Skeletal muscle tissue (tissue), 4 donors: ENCODE measurements around the gene EMC1. TPM values are rescaled to one million over a fixed set of nuclear protein-coding genes. Genes with fewer than 3 reads are reported as not detected.
"Not testable (repeated sequence)": the region's sequence is repeated elsewhere in the genome, so short reads cannot be mapped to it uniquely, and the experiment has no call there.

Source experiments
- H3K27ac ChIP-seq: one replicate; pipeline ENCODE4 v1.7.0; 2013; ENCODE audit warnings: mild to moderate bottlenecking, low read depth, low read length, inconsistent platforms
- H3K27me3 ChIP-seq, 3 donors: one replicate each; pipeline ENCODE4 v1.7.0; 2013; ENCODE audit warnings: low read length in 3 of 3; ENCODE audit not compliant: control insufficient read depth in 3 of 3, insufficient read depth in 3 of 3
- H3K36me3 ChIP-seq, 3 donors: one replicate each; pipeline ENCODE4 v1.7.0; 2013; ENCODE audit warnings: low read length in 3 of 3; ENCODE audit not compliant: control insufficient read depth in 3 of 3, insufficient read depth in 3 of 3
- H3K4me1 ChIP-seq, 3 donors: one replicate each; pipeline ENCODE4 v1.7.0; 2013; ENCODE audit warnings: low read length in 3 of 3, mild to moderate bottlenecking in 3 of 3; ENCODE audit not compliant: control insufficient read depth in 3 of 3, insufficient read depth in 3 of 3
- H3K4me3 ChIP-seq, 3 donors: one replicate each; pipeline ENCODE4 v1.7.0; 2013; ENCODE audit warnings: low read length in 3 of 3
- H3K9ac ChIP-seq, 3 donors: one replicate each; pipeline ENCODE4 v1.7.0; 2013; ENCODE audit warnings: low read length in 3 of 3, mild to moderate bottlenecking in 3 of 3, moderate library complexity in 2 of 3, low read depth in 1 of 3
- H3K9me3 ChIP-seq, 3 donors: one replicate each; pipeline ENCODE4 v1.7.0; 2013; ENCODE audit warnings: low read length in 3 of 3; ENCODE audit not compliant: control insufficient read depth in 3 of 3
- total RNA-seq: library from RNA; depleted of rRNA; stranded (reverse); fragments of >200 nt; gene quantifications from one replicate; pipeline ENCODE4 v1.2.3, GENCODE V29; 2014
- donor health status: Osteomylitis.

The EMC1 gene
- total RNA-seq, 1 donor from 2014 or later, result 36.5 TPM

DNA sequence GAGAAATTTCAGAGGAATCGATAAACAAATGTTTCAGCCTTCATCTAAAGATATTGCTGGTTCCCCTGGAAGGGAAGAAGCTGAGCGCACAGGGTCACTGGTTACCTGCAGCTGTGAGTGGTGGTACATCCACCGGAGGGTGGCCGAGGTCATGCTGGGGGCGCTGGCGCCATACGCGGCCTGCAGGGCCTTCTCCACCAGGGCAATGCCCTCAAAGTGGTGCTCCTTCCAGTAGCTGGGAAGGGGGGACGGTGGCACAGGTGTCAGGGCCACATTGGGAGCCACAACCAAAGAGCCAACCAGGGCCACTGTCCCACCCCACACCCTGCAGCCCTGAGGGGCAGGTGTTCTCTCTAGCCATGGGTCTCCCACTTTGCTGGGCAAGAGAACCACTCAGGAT, 32.6 kb upstream of the EMC1 start:
- Histone ChIP-seq H3K27me3 (no peaks in the 10 kb centered on the region), H3K36me3 (peaks cover 0 to 4% (median 0%) of the 10 kb centered on the region in 3 donors), H3K9me3 (no peaks in the 10 kb centered on the region), H3K4me1 (peaks cover 2 to 3% (median 2%) of the 10 kb centered on the region in 3 donors), H3K4me3 (no peak overlapping the region), H3K9ac (no peak overlapping the region), H3K27ac (no peak overlapping the region)

DNA sequence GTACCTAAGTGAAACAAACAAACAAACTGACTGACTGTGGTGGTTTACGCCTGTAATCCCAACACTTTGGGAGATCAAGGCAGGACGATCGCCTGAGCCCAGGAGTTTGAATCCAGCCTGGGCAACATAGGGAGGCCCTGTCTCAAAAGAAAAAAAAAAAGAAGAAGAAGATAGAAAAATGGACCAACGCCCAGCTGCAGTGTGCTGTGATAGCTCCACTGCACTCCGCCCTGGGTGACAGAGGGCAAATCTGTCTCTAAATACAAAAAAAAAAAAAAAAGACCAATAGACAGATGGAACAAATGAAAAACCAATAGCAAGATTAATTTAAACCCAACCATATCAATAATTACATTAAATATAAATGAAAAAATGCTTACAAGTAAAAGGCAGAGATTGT, 23.3 kb upstream of the EMC1 start:
- Histone ChIP-seq H3K4me1 (no peaks in the 10 kb centered on the region), H3K27ac (no peak overlapping the region), H3K4me3 (no peak overlapping the region), H3K9ac (no peak overlapping the region), H3K27me3 (peaks cover 0 to 5% (median 4%) of the 10 kb centered on the region in 3 donors), H3K9me3 (no peaks in the 10 kb centered on the region), H3K36me3 (no peaks in the 10 kb centered on the region)

DNA sequence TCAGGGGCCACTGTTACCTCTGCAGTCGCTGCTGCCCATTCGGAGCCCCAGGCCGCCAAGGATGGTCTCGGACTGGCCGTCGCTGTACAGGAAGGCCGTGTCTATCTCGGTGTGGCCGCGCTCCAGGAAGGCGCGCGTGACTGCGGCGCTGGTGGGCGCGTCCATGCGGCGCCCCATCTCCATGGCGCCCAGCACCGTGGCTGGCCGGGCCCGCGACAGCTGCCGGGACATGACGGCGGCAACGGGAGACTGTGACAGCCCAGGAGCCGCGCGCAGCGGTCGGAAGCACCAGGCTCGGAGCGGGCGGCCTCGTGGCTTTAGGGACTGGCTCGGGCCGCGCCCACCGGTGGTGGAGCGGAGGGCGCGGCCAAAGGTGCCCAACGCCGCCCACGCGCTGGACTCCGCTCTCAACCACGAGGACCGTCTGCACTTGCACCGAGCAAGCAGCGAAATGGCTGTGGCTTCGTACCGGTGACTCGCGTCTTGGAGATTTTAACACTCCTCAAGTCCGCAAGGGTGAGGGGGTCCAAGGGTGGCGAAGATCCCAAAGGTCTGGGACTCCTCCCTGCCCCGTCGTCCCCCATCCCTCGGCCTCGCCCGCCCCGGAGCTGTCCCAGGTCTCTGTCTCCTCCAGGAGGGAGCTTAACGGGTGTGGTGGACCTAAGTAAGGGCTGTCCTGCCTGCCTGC, 22.7 kb upstream of the EMC1 start:
- not testable (repeated sequence) for H3K36me3 ChIP-seq, H3K9me3 ChIP-seq, H3K4me3 ChIP-seq, H3K4me1 ChIP-seq, H3K9ac ChIP-seq, H3K27ac ChIP-seq, H3K27me3 ChIP-seq

DNA sequence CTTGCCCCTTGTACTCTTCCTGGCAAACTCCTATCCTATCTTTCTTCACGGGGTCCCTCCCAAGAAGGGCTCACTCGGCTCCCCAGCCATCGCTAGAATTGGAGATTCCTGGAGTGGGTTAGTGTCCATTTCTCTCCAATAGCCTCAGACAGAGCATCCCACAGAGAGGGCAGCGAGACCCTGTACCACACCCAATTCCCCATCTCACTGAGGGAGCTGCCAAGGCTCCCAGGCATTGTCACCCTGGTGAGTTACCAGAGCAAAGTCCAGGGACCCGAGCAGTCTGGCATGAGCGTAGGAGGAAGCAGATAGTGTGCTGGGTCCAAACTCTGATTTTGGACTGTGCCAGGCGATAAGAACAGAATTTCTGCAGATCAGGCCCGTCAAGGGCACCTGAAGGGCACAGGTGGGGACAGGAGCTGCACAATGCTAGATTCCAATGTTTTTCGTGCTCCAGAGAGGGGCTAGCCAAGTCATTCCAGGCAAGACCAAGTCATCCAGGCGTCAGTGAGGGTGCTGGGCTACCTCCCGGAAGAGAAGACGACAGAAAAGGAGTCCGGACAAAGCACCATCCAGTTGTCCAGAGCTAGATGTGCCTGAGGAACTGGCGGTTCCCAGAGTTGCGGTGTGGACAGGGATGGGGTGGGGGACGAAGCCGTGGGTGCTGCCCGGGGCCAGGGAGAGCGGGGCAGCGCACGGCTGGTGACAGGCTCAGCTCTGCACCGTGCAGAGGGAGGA, 22.0 kb upstream of the EMC1 start:
- no peaks in the 10 kb centered on the region for H3K4me1 ChIP-seq
- peaks cover 0 to 5% (median 4%) of the 10 kb centered on the region in 3 donors for H3K27me3 ChIP-seq
- no peak overlapping the region for H3K9ac ChIP-seq
- H3K27ac ChIP-seq, result no peak overlapping the region
- no peaks in the 10 kb centered on the region for H3K36me3 ChIP-seq
- no peaks in the 10 kb centered on the region for H3K9me3 ChIP-seq
- H3K4me3 ChIP-seq, result no peak overlapping the region

DNA sequence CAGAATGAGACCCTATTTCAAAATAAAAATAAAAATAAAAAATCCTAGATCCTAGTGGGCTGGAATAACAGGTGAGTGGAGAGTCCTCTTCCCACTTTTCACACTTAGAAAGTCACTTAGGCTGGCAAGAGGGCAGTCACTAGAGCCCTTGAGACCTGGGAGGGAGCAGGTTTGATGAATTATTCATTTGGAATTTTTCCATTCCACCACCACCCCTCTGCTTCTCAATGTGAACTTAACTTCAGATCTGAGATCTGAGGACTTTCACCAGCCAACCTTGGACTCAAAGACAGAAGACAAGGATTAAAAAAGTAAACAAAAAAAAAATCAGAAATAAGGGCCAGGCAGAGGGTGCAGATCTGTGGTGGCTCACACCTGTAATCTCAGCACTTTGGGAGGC, 20.7 kb upstream of the EMC1 start:
- H3K27ac ChIP-seq, result no peak overlapping the region
- no peak overlapping the region for H3K9ac ChIP-seq
- H3K4me3 ChIP-seq, result no peak overlapping the region
- no peaks in the 10 kb centered on the region for H3K9me3 ChIP-seq
- no peaks in the 10 kb centered on the region for H3K4me1 ChIP-seq
- peaks cover 0 to 5% (median 4%) of the 10 kb centered on the region in 3 donors for H3K27me3 ChIP-seq
- H3K36me3 ChIP-seq, result no peaks in the 10 kb centered on the region

DNA sequence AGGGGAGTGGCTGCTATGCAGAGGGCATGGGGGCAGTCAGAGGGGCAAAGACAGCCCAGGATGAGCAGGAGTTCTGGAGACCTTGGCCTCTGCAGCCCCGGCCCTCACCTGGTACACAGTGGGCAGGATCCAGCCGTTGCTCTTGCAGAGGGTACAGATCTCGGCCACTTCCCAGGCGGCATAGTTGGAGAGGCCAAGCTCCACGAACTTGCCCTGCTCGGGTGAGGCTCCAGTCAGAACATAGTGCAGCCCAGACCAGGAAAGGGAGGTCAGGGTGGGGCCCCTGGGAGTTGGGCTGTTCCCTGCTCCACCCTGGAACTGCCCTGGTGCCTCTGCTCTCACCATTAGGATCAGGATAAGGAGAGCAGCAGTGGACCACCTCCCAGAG, 19.0 kb upstream of the EMC1 start:
- not testable (repeated sequence) for H3K9ac ChIP-seq, H3K9me3 ChIP-seq, H3K4me3 ChIP-seq, H3K27ac ChIP-seq, H3K4me1 ChIP-seq, H3K27me3 ChIP-seq, H3K36me3 ChIP-seq

DNA sequence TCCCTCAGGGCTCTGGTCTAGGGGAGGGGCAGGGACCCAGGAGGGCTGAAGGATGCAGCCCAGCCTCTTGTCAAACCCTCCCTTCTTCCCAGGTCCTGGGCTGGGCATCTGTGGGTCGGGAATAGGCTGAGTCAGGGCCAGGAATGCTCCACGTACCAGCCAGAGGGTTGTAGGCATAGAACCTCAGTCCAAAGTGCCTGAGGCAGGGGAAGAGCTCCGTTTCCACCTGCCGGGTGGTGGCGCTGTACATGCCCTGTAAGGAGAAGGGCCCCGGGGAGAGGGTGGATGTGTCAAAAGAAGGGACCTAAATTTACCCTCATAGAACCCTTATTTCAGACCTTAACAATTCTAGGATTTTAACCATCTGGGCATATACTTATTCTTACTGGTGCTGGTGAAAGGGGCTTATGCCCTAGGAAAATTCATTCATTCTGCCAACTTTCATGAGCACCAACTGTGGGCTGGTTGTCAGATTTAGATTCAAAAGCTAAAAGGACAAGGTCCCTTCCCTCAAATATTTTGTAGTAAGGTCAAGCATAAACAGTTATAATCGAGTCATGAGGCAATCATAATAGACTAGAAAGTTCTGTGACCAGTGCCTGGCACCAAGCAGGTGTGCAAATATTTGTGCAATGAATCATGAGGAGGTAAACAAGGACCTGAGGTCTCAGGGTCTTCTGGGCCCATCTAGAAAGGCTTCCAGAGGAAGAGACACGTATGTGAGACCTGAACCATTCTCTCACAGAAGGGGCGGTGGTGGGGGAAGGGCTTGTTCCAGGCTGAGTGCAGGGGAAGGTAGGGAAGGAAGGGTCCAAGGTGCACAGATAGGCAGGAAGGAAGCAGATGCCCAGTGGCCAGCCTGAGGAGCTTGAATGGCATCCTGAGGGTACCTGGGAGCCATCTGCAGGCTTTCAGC, 18.4 kb upstream of the EMC1 start:
- not testable (repeated sequence) for H3K36me3 ChIP-seq, H3K27me3 ChIP-seq, H3K4me3 ChIP-seq, H3K4me1 ChIP-seq, H3K27ac ChIP-seq, H3K9ac ChIP-seq, H3K9me3 ChIP-seq

DNA sequence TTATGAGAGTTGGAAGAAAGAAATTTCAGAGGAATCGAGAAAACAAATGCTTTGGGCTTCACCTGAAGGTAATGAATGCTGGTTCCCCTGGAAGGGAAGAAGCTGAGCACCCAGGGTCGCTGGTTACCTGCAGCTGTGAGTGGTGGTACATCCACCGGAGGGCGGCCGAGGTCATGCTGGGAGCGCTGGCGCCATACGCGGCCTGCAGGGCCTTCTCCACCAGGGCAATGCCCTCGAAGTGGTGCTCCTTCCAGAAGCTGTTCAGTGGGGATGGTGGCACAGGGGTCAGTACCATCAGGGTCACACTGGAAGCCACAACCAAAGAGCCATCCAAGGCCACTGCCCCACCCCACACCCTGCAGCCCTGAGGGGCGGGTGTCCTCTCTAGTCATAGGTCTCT, 17.1 kb upstream of the EMC1 start:
- H3K4me3 ChIP-seq, result no peak overlapping the region
- no peaks in the 10 kb centered on the region for H3K9me3 ChIP-seq
- H3K9ac ChIP-seq, result no peak overlapping the region
- no peaks in the 10 kb centered on the region for H3K4me1 ChIP-seq
- H3K36me3 ChIP-seq, result no peaks in the 10 kb centered on the region
- peaks cover 0 to 2% (median 0%) of the 10 kb centered on the region in 3 donors for H3K27me3 ChIP-seq
- H3K27ac ChIP-seq, result no peak overlapping the region

DNA sequence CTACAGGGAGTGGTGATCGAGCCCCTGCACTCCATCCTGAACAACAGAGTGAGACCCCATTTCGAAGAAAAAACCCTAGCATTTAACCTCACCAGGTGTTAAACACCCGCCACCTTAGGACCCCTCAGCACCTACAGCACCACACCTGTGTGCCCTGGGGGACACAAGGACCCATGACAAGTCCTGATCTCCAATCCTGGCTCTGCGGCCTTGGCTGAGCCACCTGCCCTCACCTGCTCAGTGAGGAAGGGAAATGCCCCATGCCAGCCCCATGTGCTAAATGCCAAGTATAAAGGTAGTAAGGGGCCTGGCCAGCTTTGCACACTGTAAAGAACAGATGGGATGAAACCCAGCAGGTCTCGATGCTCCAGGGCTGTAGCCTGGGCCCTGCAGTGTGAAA, 11.4 kb upstream of the EMC1 start:
- Histone ChIP-seq H3K36me3 (peaks cover 23 to 28% (median 26%) of the 10 kb centered on the region in 3 donors), H3K9ac (peak overlapping the region in 1 of 3 donors; percentile 27), H3K4me3 (no peak overlapping the region), H3K27me3 (no peaks in the 10 kb centered on the region), H3K27ac (no peak overlapping the region), H3K9me3 (no peaks in the 10 kb centered on the region), H3K4me1 (no peaks in the 10 kb centered on the region)

DNA sequence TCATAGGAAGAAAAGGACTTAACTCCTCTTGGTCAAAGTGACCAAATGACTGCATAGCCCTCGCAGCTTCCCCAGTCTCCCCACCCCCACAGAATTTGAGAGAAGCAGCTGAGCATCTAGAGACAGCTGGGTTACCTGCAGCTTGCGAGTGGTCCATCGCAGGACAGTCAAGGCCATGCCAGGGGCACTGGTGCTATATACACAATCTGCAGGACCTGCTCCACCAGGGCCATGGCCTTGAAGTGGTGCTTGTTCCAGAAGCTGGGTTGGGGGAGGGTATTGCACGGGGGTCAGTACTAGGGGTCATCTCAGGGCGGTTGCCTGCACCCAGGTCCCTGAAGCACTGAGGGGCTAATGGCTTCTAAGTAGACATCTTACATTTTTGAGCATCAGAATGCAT, 10.7 kb upstream of the EMC1 start:
- H3K9ac ChIP-seq, result no peak overlapping the region
- H3K9me3 ChIP-seq, result no peaks in the 10 kb centered on the region
- peaks cover 30 to 35% (median 32%) of the 10 kb centered on the region in 3 donors for H3K36me3 ChIP-seq
- H3K27ac ChIP-seq, result no peak overlapping the region
- no peaks in the 10 kb centered on the region for H3K4me1 ChIP-seq
- H3K27me3 ChIP-seq, result no peaks in the 10 kb centered on the region
- H3K4me3 ChIP-seq, result no peak overlapping the region
